Cardiac muscle cell (in vitro differentiated cells and primary cell): ENCODE results near the gene PRXL2A. TPM values are rescaled to one million over a fixed set of nuclear protein-coding genes. Genes with fewer than 3 reads are reported as not detected.

Experiments used
- DNase-seq, 2 donors: peaks; one replicate each; pipeline versions ENCODE4 v3.0.0 to v3.0.0-alpha.2; 2010 to 2017; ENCODE audit warnings: low read depth in 1 of 2, low spot score in 1 of 2
- H3K27ac ChIP-seq: fragments of 200-600 bp; sonication (generic); 2 replicates; pipeline ENCODE4 v1.5.1; 2016
- H3K27me3 ChIP-seq: fragments of 200-600 bp; sonication (generic); 2 replicates; pipeline ENCODE4 v1.6.0; 2016; ENCODE audit warnings: control low read depth
- H3K36me3 ChIP-seq: fragments of 200-600 bp; sonication (generic); 2 replicates; pipeline ENCODE4 v1.5.1; 2016; ENCODE audit warnings: control low read depth
- H3K4me1 ChIP-seq: fragments of 200-600 bp; sonication (generic); 2 replicates; pipeline ENCODE4 v1.8.1; 2017; ENCODE audit warnings: low read depth, mild to moderate bottlenecking, mixed run types
- H3K4me3 ChIP-seq: fragments of 200-600 bp; sonication (generic); 2 replicates; pipeline ENCODE4 v1.5.1; 2016; ENCODE audit warnings: mild to moderate bottlenecking
- H3K9me3 ChIP-seq: fragments of 200-600 bp; sonication (generic); 2 replicates; pipeline ENCODE4 v1.5.1; 2017; ENCODE audit warnings: low read depth, mild to moderate bottlenecking, control low read depth
- CTCF ChIP-seq: IDR thresholded peaks from 2 replicates; pipeline ENCODE4 v1.5.1; 2012; ENCODE audit warnings: low read depth, mild to moderate bottlenecking, low read length
- polyA plus RNA-seq: library from polyadenylated mRNA; unstranded; fragments of >200 nt; fragmentation: Nextera tagmentation; extraction: Ambion mirVana; gene quantifications from 2 replicates; pipeline ENCODE4 v1.2.1, GENCODE V29; 2016
- total RNA-seq: library from RNA; depleted of rRNA; stranded (reverse); fragments of >200 nt; gene quantifications from 2 replicates; pipeline ENCODE4 v1.2.3, GENCODE V29; 2016

The PRXL2A gene
- total and polyA plus RNA-seq, 2 experiments from 2014 or later = 52.0 to 144 TPM

GRCh38 chr10:80406204-80406603 lies 2.1 kb upstream of the PRXL2A start:
- no peak for DNase-seq
- H3K36me3 ChIP-seq = no peaks in the 10 kb centered on the region
- TF ChIP-seq CTCF = no peak
- no peak overlapping the region for H3K4me3 ChIP-seq
- H3K4me1 ChIP-seq = peaks cover 19% of the 10 kb centered on the region
- no peaks in the 10 kb centered on the region for H3K9me3 ChIP-seq
- peak overlapping the region; percentile 31 for H3K27ac ChIP-seq
- no peaks in the 10 kb centered on the region for H3K27me3 ChIP-seq

GRCh38 chr10:80407812-80408241 lies 524 bp upstream of the PRXL2A start:
- TF ChIP-seq CTCF = no peak
- Histone ChIP-seq H3K27ac (peak overlapping the region; percentile 65), H3K9me3 (no peaks in the 10 kb centered on the region), H3K36me3 (no peaks in the 10 kb centered on the region), H3K4me1 (peaks cover 28% of the 10 kb centered on the region), H3K27me3 (no peaks in the 10 kb centered on the region), H3K4me3 (peak overlapping the region; percentile 78)
- DNase-seq = no peak

GRCh38 chr10:80409121-80409520 lies 770 bp downstream of the PRXL2A start:
- peaks cover 41% of the 10 kb centered on the region for H3K4me1 ChIP-seq
- no peak for DNase-seq
- no peaks in the 10 kb centered on the region for H3K9me3 ChIP-seq
- peak overlapping the region; percentile 78 for H3K4me3 ChIP-seq
- TF ChIP-seq CTCF = no peak
- no peak overlapping the region for H3K27ac ChIP-seq
- H3K36me3 ChIP-seq = no peaks in the 10 kb centered on the region
- H3K27me3 ChIP-seq = no peaks in the 10 kb centered on the region

GRCh38 chr10:80410122-80410521 lies 1.8 kb downstream of the PRXL2A start:
- Histone ChIP-seq H3K27ac (no peak overlapping the region), H3K4me3 (no peak overlapping the region), H3K4me1 (peaks cover 51% of the 10 kb centered on the region), H3K27me3 (no peaks in the 10 kb centered on the region), H3K36me3 (no peaks in the 10 kb centered on the region), H3K9me3 (no peaks in the 10 kb centered on the region)
- DNase-seq = no peak
- no peak for TF ChIP-seq CTCF

GRCh38 chr10:80410578-80411145 lies 2.3 kb downstream of the PRXL2A start:
- Histone ChIP-seq H3K4me1 (peaks cover 55% of the 10 kb centered on the region), H3K9me3 (no peaks in the 10 kb centered on the region), H3K4me3 (no peak overlapping the region), H3K36me3 (no peaks in the 10 kb centered on the region), H3K27ac (peak overlapping the region; percentile 15), H3K27me3 (no peaks in the 10 kb centered on the region)
- TF ChIP-seq CTCF = no peak
- no peak for DNase-seq
